ENCODE results near the gene OR6C76. TPM values are rescaled to one million over a fixed set of nuclear protein-coding genes. Genes with fewer than 3 reads are reported as not detected.

The OR6C76 gene
- total RNA-seq: not detected in 2 replicates

GRCh38 chr12:55425954-55426353 lies at the start of gene OR6C76:
TSS of gene OR6C76 (plus strand) at chr12:55426254. CDS start at chr12:55426254, 0 bp downstream.

DNA sequence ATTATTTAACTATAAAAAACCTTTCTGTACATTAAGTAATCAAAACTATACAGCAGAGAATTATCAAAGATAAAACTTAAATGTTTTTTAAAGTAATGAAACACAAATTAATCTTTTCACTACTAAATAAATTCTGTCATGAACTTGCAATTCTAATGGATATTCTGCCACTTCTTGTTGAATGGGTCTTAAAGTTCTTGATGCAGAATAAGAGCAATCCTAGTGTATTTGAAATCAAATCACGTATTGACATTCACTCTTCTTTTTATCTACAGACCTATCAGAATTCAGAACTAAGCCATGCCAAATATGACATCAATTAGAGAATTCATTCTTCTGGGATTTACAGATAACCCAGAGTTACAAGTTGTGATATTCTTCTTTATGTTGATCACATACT lies 25.8 kb upstream of the OR6C76 start, which contains the start of gene OR6C65:
Gene OR6C65 (plus strand): TSS at position 301 of the 400 bp plus-strand sequence. CDS start 0 bp downstream, at position 301.

GRCh38 chr12:55443776-55444175 lies 17.7 kb downstream of the OR6C76 start, which contains the start of gene OR6C2:
TSS of gene OR6C2 (plus strand) at chr12:55444076. CDS start at chr12:55452214, 8,138 bp downstream.

DNA sequence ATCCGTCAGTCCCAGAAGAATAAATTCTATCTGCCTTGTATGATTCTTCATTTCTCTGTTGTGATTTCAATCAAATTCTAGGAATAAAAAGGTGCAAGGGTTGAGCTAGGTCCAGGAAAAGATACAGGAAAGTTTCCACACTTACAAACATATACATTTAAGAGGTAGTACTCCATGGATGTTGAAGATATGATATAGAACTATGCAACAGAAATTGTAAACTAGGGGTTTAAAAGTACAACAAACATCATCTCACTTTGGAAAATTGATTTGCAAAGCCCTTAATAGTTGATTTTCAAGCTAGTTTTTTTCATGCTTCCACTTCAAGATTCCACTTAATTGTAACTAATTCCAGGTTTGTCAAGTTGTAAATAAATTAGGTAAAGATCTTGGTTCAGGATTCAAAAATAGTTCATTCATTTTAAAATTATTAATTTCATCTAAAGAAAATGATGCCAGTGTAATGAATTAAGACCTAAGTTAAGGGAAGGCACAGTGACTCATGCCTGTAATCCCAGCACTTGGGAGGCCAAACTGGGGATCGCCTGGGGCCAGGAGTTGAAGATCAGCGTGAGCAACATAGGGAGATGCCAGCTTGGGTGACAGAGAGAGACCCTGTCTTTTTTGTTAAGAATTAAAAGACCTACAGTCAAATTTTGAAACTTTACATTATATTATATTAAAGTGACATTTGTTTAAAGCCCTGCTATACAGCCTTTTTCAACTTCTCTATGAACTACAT lies 44.2 kb downstream of the OR6C76 start, which contains the start of gene OR6C70:
Gene OR6C70 (minus strand): TSS at position 51 of the 742 bp plus-strand sequence. CDS start 0 bp downstream, at position 51.

Other genes starting within 250 kb of the OR6C76 start
- not detected in 2 replicates for gene OR10A7, start 205.2 kb upstream of the OR6C76 start, total RNA-seq
- gene OR6C74, start 181.6 kb upstream of the OR6C76 start, total RNA-seq: not detected in 2 replicates
- not detected in 2 replicates for gene OR6C6, start 129.7 kb upstream of the OR6C76 start, total RNA-seq
- gene OR6C1, start 111.9 kb upstream of the OR6C76 start, total RNA-seq: not detected in 2 replicates
- not detected in 2 replicates for gene OR6C3, start 95.5 kb upstream of the OR6C76 start, total RNA-seq
- gene OR6C75, start 63.3 kb upstream of the OR6C76 start, total RNA-seq: not detected in 2 replicates
- not detected in 2 replicates for gene OR6C65, start 25.7 kb upstream of the OR6C76 start, total RNA-seq
- not detected in 2 replicates for gene OR6C2, start 17.8 kb downstream of the OR6C76 start, total RNA-seq
- gene OR6C70, start 43.9 kb downstream of the OR6C76 start, total RNA-seq: not detected in 2 replicates
- gene OR6C68, start 66.1 kb downstream of the OR6C76 start, total RNA-seq: not detected in 2 replicates
- not detected in 2 replicates for gene OR6C4, start 123.3 kb downstream of the OR6C76 start, total RNA-seq
- gene OR2AP1, start 146.2 kb downstream of the OR6C76 start, total RNA-seq: not detected in 2 replicates
- gene OR10P1, start 210.6 kb downstream of the OR6C76 start, total RNA-seq: not detected in 2 replicates

All from subcutaneous preadipocyte (primary cell).